Thymus (tissue), 11 donors: ENCODE measurements around the gene EZH2. TPM values are rescaled to one million over a fixed set of nuclear protein-coding genes. Genes with fewer than 3 reads are reported as not detected.

ENCODE experiments used
- DNase-seq, 9 donors: peaks; one replicate each; pipeline ENCODE4 v3.0.0-alpha.2; 2013; ENCODE audit warnings: low spot score in 9 of 9, low read depth in 6 of 9, missing footprints in 1 of 9
- H3K27ac ChIP-seq, 2 donors: one replicate each; pipeline ENCODE4 v1.5.1; 2013; ENCODE audit warnings: control low read depth in 1 of 2, low read depth in 1 of 2, low read length in 1 of 2, mild to moderate bottlenecking in 1 of 2, moderate library complexity in 1 of 2
- H3K27me3 ChIP-seq, 2 donors: one replicate each; pipeline ENCODE4 v1.5.1; 2013; ENCODE audit warnings: low read length in 1 of 2; ENCODE audit not compliant: control insufficient read depth in 2 of 2, insufficient read depth in 1 of 2
- H3K36me3 ChIP-seq, 2 donors: one replicate each; pipeline ENCODE4 v1.5.1; 2013; ENCODE audit warnings: low read length in 1 of 2, mild to moderate bottlenecking in 1 of 2, moderate library complexity in 1 of 2; ENCODE audit not compliant: control insufficient read depth in 2 of 2, insufficient read depth in 2 of 2
- H3K4me1 ChIP-seq, 2 donors: one replicate each; pipeline ENCODE4 v1.5.1; 2013; ENCODE audit warnings: low read length in 2 of 2; ENCODE audit not compliant: control insufficient read depth in 2 of 2, insufficient read depth in 2 of 2
- H3K4me3 ChIP-seq, 2 donors: one replicate each; pipeline ENCODE4 v1.5.1; 2013; ENCODE audit warnings: low read length in 2 of 2, control low read depth in 1 of 2, mild to moderate bottlenecking in 1 of 2
- H3K9me3 ChIP-seq, 2 donors: one replicate each; pipeline ENCODE4 v1.5.1; 2013; ENCODE audit warnings: low read length in 1 of 2, mild to moderate bottlenecking in 1 of 2; ENCODE audit not compliant: control insufficient read depth in 2 of 2, insufficient read depth in 1 of 2
- WGBS: extraction: QIAGEN DNeasy Blood & Tissue Kit; methylation state at CpG from one replicate; pipeline ENCODE4 v1.1.7; 2013; 5-methylcytosine and 5-hydroxymethylcytosine counted together
- polyA plus RNA-seq: library from polyadenylated mRNA; stranded (reverse); fragments of 200-250 nt; gene quantifications from one replicate; pipeline ENCODE4 v1.2.3, GENCODE V29; 2013
- total RNA-seq: library from RNA; stranded (reverse); fragments of 120-200 nt; gene quantifications from one replicate; pipeline ENCODE4 v1.2.4, GENCODE V29; 2013
- donor health status: healthy.

Gene EZH2
- total and polyA plus RNA-seq, 2 donors: 23.4 to 36.0 TPM

- Histone ChIP-seq H3K9me3 (no peaks in the 10 kb centered on the region), H3K27me3 (no peaks in the 10 kb centered on the region), H3K4me1 (no peaks in the 10 kb centered on the region), H3K4me3 (no peak overlapping the region), H3K36me3 (peaks cover 59 to 92% of the 10 kb centered on the region in 2 donors), H3K27ac (no peak overlapping the region)
- 99% methylated on average over 9 of the region's 9 CpGs for WGBS
- no peak for DNase-seq
Measured at GRCh38 chr7:148813890-148814289, 70.2 kb downstream of the EZH2 start.

GRCh38 chr7:148811892-148812291, 72.2 kb downstream of the EZH2 start:
- Histone ChIP-seq H3K9me3 (no peaks in the 10 kb centered on the region), H3K27me3 (no peaks in the 10 kb centered on the region), H3K4me1 (no peaks in the 10 kb centered on the region), H3K27ac (no peak overlapping the region), H3K36me3 (peaks cover 70 to 95% of the 10 kb centered on the region in 2 donors), H3K4me3 (no peak overlapping the region)
- 97% methylated on average over 4 of the region's 4 CpGs for WGBS
- DNase-seq: no peak

DNA sequence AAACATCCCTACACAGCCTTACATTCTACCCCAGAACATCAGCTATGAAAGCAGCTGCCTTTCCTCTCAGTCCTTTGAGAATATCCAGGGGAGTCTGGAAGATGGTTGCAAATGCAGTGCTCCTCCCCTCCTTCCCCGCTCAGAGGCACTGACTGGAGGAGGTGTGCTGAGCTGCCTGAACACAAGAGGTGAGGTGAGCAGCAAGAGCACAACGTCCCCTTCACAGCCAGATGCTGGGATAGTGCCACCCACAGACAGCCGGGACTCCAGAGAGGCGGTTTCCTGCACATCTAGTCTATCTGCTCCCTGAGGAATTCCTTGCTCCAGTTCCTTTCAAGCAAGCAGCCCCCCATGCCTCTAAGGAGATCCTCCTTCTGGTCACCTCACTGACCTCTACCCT, 74.2 kb downstream of the EZH2 start:
- H3K9me3 ChIP-seq: no peaks in the 10 kb centered on the region
- DNase-seq: no peak
- no peak overlapping the region for H3K4me3 ChIP-seq
- peaks cover 72 to 95% of the 10 kb centered on the region in 2 donors for H3K36me3 ChIP-seq
- 96% methylated on average over 4 of the region's 4 CpGs for WGBS
- H3K27ac ChIP-seq: no peak overlapping the region
- H3K4me1 ChIP-seq: no peaks in the 10 kb centered on the region
- H3K27me3 ChIP-seq: no peaks in the 10 kb centered on the region

GRCh38 chr7:148807436-148807835, 76.7 kb downstream of the EZH2 start:
- no peaks in the 10 kb centered on the region for H3K4me1 ChIP-seq
- H3K27me3 ChIP-seq: no peaks in the 10 kb centered on the region
- H3K4me3 ChIP-seq: no peak overlapping the region
- DNase-seq: no peak
- WGBS: 94% methylated on average over 4 of the region's 4 CpGs
- H3K27ac ChIP-seq: no peak overlapping the region
- no peaks in the 10 kb centered on the region for H3K9me3 ChIP-seq
- peaks cover 69 to 83% of the 10 kb centered on the region in 2 donors for H3K36me3 ChIP-seq

GRCh38 chr7:148806187-148806586, 77.9 kb downstream of the EZH2 start:
- no peak overlapping the region for H3K27ac ChIP-seq
- no peak for DNase-seq
- H3K9me3 ChIP-seq: no peaks in the 10 kb centered on the region
- H3K4me3 ChIP-seq: no peak overlapping the region
- H3K36me3 ChIP-seq: peaks cover 69 to 81% of the 10 kb centered on the region in 2 donors
- 98% methylated on average over 7 of the region's 7 CpGs for WGBS
- H3K4me1 ChIP-seq: no peaks in the 10 kb centered on the region
- no peaks in the 10 kb centered on the region for H3K27me3 ChIP-seq

DNA sequence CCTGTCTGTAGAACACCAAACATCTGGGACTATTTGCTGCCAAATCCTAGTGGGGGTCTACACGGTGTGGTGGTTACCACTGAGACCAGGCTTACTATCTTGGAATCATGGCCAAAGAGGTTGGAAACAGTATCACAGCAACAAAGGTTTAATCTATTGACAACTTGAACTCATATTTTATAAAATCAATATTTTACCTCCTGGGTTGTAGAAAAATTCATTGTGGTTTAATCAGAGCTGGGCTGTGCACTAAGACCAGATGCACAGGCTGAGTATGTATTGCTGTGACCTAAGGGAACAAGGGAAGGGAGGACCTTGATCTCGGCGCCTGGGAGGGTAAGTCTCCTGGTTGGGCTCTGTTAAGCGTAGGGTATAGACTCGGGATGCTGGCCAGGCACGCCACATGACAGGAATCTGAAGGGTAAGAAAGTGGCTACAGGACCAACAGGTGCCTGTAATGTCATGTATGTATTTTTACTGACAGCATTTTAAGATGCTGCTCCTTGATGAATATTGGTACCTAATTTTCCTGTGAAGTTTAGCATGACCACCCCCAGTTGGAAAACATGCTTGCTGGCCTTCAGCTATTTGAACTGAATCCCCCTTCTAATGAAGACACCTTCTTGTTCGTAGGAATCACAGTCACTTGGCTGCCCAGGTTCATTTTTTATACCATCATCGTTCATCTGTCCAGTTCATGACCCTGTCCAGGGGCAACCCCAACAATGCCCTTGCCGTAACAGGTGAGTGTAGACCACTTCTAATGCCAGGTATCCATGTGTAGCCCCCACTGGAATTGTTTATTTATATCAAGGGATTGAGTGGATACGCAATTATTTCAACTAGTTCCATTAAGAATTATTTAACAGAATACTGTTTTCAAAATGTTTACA, 79.5 kb downstream of the EZH2 start:
- Histone ChIP-seq H3K36me3 (peaks cover 69 to 81% of the 10 kb centered on the region in 2 donors), H3K9me3 (no peaks in the 10 kb centered on the region), H3K27ac (no peak overlapping the region), H3K4me1 (no peaks in the 10 kb centered on the region), H3K4me3 (no peak overlapping the region), H3K27me3 (no peaks in the 10 kb centered on the region)
- DNase-seq: no peak
- 88% methylated on average over 10 of the region's 10 CpGs for WGBS

GRCh38 chr7:148803094-148803493, 81.0 kb downstream of the EZH2 start:
- WGBS: 97% methylated on average over 5 of the region's 5 CpGs
- Histone ChIP-seq H3K4me3 (no peak overlapping the region), H3K36me3 (peaks cover 71 to 82% of the 10 kb centered on the region in 2 donors)

GRCh38 chr7:148802101-148802493, 82.0 kb downstream of the EZH2 start:
- no peak for DNase-seq
- H3K27me3 ChIP-seq: no peaks in the 10 kb centered on the region
- no peaks in the 10 kb centered on the region for H3K9me3 ChIP-seq
- peaks cover 65 to 82% of the 10 kb centered on the region in 2 donors for H3K36me3 ChIP-seq
- no peak overlapping the region for H3K27ac ChIP-seq
- WGBS: 96% methylated on average over 10 of the region's 10 CpGs
- no peaks in the 10 kb centered on the region for H3K4me1 ChIP-seq
- no peak overlapping the region for H3K4me3 ChIP-seq

More at GRCh38 chr7:148803094-148803493, 81.0 kb downstream of the EZH2 start:
- no peak for DNase-seq
- H3K27ac ChIP-seq: peak overlapping the region in 1 of 2 donors; percentile 27
- H3K9me3 ChIP-seq: no peaks in the 10 kb centered on the region
- no peaks in the 10 kb centered on the region for H3K4me1 ChIP-seq
- H3K27me3 ChIP-seq: no peaks in the 10 kb centered on the region

DNA sequence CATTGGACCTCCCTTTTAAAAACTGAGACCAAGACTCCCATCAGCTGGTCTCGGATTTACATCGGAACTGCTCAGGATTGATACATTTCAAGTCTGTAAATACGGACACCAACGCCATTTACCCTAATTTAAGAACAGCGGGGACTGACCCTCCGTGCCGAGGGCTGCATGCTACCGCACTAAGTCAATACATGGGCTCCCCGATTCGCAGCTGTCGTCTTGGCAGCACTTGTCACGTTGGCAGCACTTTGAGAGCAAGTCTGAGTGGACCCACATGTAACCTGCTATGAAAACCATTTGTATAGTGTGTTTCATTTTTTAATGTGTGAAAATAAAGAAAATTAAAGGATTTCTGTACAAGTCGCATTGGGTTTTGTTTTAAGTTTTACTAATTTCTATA, 83.4 kb downstream of the EZH2 start:
- H3K9me3 ChIP-seq: no peaks in the 10 kb centered on the region
- no peak for DNase-seq
- H3K4me3 ChIP-seq: no peak overlapping the region
- H3K4me1 ChIP-seq: no peaks in the 10 kb centered on the region
- no peaks in the 10 kb centered on the region for H3K27me3 ChIP-seq
- no peak overlapping the region for H3K27ac ChIP-seq
- 97% methylated on average over 13 of the region's 13 CpGs for WGBS
- peaks cover 60 to 79% of the 10 kb centered on the region in 2 donors for H3K36me3 ChIP-seq
